Ectodermal cell (in vitro differentiated cells): Measurements from ENCODE around the gene DPT.

Source experiments
- H3K27ac ChIP-seq: 2 replicates; pipeline ENCODE4 v1.7.0; 2013; ENCODE audit warnings: mild to moderate bottlenecking, low read depth, low read length; ENCODE audit not compliant: insufficient read depth, poor library complexity, severe bottlenecking
- H3K27me3 ChIP-seq: 2 replicates; pipeline ENCODE4 v1.7.0; 2013; ENCODE audit warnings: mild to moderate bottlenecking, low read length; ENCODE audit not compliant: insufficient read depth, control insufficient read depth, poor library complexity, severe bottlenecking
- H3K36me3 ChIP-seq: one replicate; pipeline ENCODE4 v1.7.0; 2013; ENCODE audit warnings: low read length; ENCODE audit not compliant: control insufficient read depth, insufficient read depth
- H3K4me1 ChIP-seq: one replicate; pipeline ENCODE4 v1.7.0; 2013; ENCODE audit warnings: low read length; ENCODE audit not compliant: control insufficient read depth, insufficient read depth
- H3K4me3 ChIP-seq: 2 replicates; pipeline ENCODE4 v1.7.0; 2013; ENCODE audit warnings: low read depth, low read length, control low read depth; ENCODE audit not compliant: insufficient read depth
- H3K9me3 ChIP-seq: 2 replicates; pipeline ENCODE4 v1.7.0; 2013; ENCODE audit warnings: mild to moderate bottlenecking, low read length, moderate library complexity; ENCODE audit not compliant: control insufficient read depth
- WGBS, 2 experiments: methylation state at CpG; one replicate each; pipeline ENCODE4 v1.1.7; 2013; ENCODE audit warnings: missing lambda C conversion rate in 2 of 2; 5-methylcytosine and 5-hydroxymethylcytosine counted together

DPT gene

GRCh38 chr1:168762473-168762872, 33.5 kb upstream of the DPT start:
- H3K27ac ChIP-seq: no peak overlapping the region
- H3K36me3 ChIP-seq: no peaks in the 10 kb centered on the region
- no peak overlapping the region for H3K4me3 ChIP-seq
- no peaks in the 10 kb centered on the region for H3K27me3 ChIP-seq
- WGBS, 2 experiments: 91 to 98% methylated on average over 4 of the region's 4 CpGs
- no peaks in the 10 kb centered on the region for H3K4me1 ChIP-seq
- no peaks in the 10 kb centered on the region for H3K9me3 ChIP-seq

DNA sequence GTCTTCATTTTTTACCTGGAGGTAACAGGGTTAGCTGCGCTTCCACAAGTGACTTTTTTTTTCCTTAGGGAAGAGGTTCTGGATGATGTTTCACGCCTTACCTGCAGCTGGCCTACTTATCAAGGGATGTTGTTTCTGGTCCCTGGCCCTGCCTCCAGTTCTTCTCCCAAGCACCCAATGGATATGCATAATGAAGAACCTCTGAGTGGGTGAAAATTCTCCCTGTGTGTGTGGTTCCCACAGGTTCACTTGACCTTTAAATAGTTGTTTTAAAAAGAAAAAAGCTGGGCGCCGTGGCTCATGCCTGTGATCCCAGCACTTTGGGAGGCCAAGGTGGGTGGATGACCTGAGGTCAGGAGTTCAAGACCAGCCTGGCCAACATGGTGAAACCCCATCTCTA, 31.8 kb upstream of the DPT start:
- WGBS, 2 experiments: 95 to 96% methylated on average over 4 of the region's 4 CpGs
- no peak overlapping the region for H3K4me3 ChIP-seq

DNA sequence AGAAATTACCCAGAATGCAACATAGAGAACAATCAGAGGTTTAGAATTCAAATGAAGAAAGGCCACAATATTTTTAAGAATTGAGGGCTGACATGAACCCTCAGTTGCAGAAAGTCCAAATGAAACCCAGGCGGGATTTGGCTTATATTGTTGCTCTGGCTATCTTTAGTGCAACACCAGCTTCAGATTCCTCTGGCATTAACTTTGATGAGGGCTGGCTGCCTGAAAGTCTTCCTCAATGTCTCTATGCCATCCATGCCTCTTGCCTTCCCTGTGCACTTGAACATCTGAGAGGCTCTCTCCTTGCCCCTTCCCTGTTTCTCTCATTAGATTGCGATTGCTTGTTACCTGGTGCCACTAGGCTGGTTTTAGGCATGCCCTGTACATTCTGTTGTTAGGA, 31.2 kb upstream of the DPT start:
- Histone ChIP-seq H3K27me3 (no peaks in the 10 kb centered on the region), H3K9me3 (no peaks in the 10 kb centered on the region)
- WGBS, 2 experiments: 92 to 96% methylated on average over 2 of the region's 2 CpGs

More for the DNA sequence above, 31.8 kb upstream of the DPT start:
- H3K27ac ChIP-seq: no peak overlapping the region
- H3K27me3 ChIP-seq: no peaks in the 10 kb centered on the region
- no peaks in the 10 kb centered on the region for H3K36me3 ChIP-seq
- no peaks in the 10 kb centered on the region for H3K9me3 ChIP-seq
- no peaks in the 10 kb centered on the region for H3K4me1 ChIP-seq

GRCh38 chr1:168759077-168759476, 30.1 kb upstream of the DPT start:
- no peaks in the 10 kb centered on the region for H3K36me3 ChIP-seq
- H3K27me3 ChIP-seq: no peaks in the 10 kb centered on the region
- no peak overlapping the region for H3K4me3 ChIP-seq
- H3K4me1 ChIP-seq: no peaks in the 10 kb centered on the region
- no peak overlapping the region for H3K27ac ChIP-seq
- H3K9me3 ChIP-seq: no peaks in the 10 kb centered on the region
- 67 to 83% methylated on average over 2 to 3 of the region's 3 CpGs for WGBS, 2 experiments

More for the DNA sequence above, 31.2 kb upstream of the DPT start:
- Histone ChIP-seq H3K4me3 (no peak overlapping the region), H3K36me3 (no peaks in the 10 kb centered on the region), H3K27ac (no peak overlapping the region), H3K4me1 (no peaks in the 10 kb centered on the region)

- H3K9me3 ChIP-seq: no peaks in the 10 kb centered on the region
- H3K4me1 ChIP-seq: no peaks in the 10 kb centered on the region
- H3K36me3 ChIP-seq: no peaks in the 10 kb centered on the region
- 94 to 100% methylated on average over 1 of the region's 1 CpG for WGBS, 2 experiments
- H3K27ac ChIP-seq: no peak overlapping the region
- no peak overlapping the region for H3K4me3 ChIP-seq
- H3K27me3 ChIP-seq: no peaks in the 10 kb centered on the region
These were observed 29.5 kb upstream of the DPT start for GRCh38 chr1:168758503-168758902.

GRCh38 chr1:168755800-168756418, 26.9 kb upstream of the DPT start:
- WGBS, 2 experiments: 85 to 89% methylated on average over 5 of the region's 5 CpGs
- Histone ChIP-seq H3K4me1 (no peaks in the 10 kb centered on the region), H3K36me3 (no peaks in the 10 kb centered on the region), H3K9me3 (no peaks in the 10 kb centered on the region), H3K27me3 (no peaks in the 10 kb centered on the region), H3K27ac (no peak overlapping the region), H3K4me3 (no peak overlapping the region)

GRCh38 chr1:168752171-168752832, 23.3 kb upstream of the DPT start:
- Histone ChIP-seq H3K4me1 (no peaks in the 10 kb centered on the region), H3K9me3 (no peaks in the 10 kb centered on the region), H3K27ac (no peak overlapping the region), H3K4me3 (no peak overlapping the region), H3K27me3 (no peaks in the 10 kb centered on the region), H3K36me3 (no peaks in the 10 kb centered on the region)
- WGBS, 2 experiments: 90 to 97% methylated on average over 7 to 8 of the region's 8 CpGs

DNA sequence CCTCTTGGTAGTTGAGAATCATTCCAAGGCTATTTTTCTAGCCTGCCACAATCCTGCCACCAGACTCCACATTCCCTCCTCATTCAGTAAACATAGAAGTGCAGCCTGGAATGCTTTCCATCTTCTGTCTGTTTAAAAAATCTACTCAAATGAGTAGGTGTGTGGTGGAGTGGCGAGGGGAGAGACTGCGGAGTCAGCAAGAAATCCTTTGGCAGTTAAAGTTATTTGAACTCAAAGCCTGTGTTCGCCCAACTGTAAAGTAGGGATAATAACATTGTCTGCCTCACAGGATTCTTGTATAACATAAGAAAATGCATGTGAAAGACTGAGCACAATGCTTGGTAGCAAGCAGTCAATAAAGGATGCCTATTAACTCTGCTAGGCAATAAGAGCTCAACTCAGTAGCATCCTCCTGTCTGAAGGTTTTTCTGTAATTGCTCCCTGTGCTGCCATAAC, 22.2 kb upstream of the DPT start:
- Histone ChIP-seq H3K4me1 (no peaks in the 10 kb centered on the region), H3K27me3 (no peaks in the 10 kb centered on the region), H3K27ac (no peak overlapping the region), H3K4me3 (no peak overlapping the region), H3K36me3 (no peaks in the 10 kb centered on the region), H3K9me3 (no peaks in the 10 kb centered on the region)
- WGBS, 2 experiments: 76 to 80% methylated on average over 3 of the region's 3 CpGs

DNA sequence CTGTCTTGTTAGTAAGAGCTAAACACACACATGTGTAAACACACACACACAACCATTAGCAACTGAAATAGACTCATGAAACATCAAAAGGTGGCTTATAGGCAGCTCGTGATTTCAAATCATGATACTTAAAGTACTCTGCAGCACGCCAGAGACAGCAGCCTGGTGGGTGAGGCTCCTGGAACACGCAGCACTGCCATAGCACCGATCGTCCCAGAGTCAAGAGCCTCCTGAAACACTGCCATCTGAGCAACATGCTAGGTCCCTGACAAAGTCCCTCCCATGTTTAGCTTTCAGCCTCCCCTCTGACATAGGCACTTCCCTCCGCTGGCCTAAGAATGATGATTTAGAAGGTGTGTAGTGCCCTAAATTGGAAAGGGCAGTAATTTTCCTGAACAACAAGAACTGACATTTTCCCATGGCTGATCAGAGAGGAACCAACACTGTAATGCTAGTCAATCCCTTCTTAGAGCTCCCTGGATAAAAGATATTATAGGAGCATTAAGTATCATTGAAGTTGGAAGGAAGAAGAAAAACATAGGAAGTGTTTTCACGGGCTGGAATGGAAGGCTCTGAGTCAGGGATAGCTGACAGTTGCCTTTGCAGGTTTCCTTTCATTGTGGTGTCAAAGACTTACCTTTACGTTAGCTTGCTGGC, 14.1 kb upstream of the DPT start:
- H3K36me3 ChIP-seq: no peaks in the 10 kb centered on the region
- H3K27me3 ChIP-seq: no peaks in the 10 kb centered on the region
- H3K4me3 ChIP-seq: no peak overlapping the region
- no peaks in the 10 kb centered on the region for H3K4me1 ChIP-seq
- no peaks in the 10 kb centered on the region for H3K9me3 ChIP-seq
- H3K27ac ChIP-seq: no peak overlapping the region
- 91 to 93% methylated on average over 8 of the region's 8 CpGs for WGBS, 2 experiments

DNA sequence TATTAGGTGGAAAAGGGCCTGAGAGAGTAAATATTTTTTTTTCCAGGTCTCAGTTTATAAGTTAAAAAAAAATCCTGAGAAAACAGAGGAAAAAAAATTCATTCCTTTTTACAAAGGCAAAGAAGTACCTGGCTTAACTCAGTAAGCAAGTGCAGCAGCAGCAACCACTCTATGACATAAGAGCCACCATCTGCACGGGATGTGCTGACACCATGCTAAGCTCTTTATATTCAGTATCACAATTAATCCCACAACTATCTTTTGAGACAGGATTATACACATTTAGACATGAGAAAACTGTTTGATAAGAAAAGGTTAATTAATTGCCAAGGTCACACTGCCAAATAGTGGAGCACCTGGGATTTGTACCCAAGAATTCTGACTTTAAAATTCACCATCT, 13.4 kb upstream of the DPT start:
- Histone ChIP-seq H3K4me1 (no peaks in the 10 kb centered on the region), H3K4me3 (no peak overlapping the region)
- 90 to 93% methylated on average over 1 of the region's 1 CpG for WGBS, 2 experiments

More for the DNA sequence above, 13.4 kb upstream of the DPT start:
- Histone ChIP-seq H3K27me3 (no peaks in the 10 kb centered on the region), H3K27ac (no peak overlapping the region), H3K9me3 (no peaks in the 10 kb centered on the region), H3K36me3 (no peaks in the 10 kb centered on the region)
